IPS DF 4.7 (cell line): Measurements from ENCODE around the gene UIMC1.

Experiments used
- DNase-seq: peaks from one replicate; pipeline ENCODE4 v3.0.0-alpha.2; 2013; ENCODE audit warnings: low spot score; ENCODE audit errors: extremely low read depth

The UIMC1 gene

GRCh38 chr5:176902911-176903664, 103.5 kb downstream of the UIMC1 start:
- DNase-seq = no peak

DNA sequence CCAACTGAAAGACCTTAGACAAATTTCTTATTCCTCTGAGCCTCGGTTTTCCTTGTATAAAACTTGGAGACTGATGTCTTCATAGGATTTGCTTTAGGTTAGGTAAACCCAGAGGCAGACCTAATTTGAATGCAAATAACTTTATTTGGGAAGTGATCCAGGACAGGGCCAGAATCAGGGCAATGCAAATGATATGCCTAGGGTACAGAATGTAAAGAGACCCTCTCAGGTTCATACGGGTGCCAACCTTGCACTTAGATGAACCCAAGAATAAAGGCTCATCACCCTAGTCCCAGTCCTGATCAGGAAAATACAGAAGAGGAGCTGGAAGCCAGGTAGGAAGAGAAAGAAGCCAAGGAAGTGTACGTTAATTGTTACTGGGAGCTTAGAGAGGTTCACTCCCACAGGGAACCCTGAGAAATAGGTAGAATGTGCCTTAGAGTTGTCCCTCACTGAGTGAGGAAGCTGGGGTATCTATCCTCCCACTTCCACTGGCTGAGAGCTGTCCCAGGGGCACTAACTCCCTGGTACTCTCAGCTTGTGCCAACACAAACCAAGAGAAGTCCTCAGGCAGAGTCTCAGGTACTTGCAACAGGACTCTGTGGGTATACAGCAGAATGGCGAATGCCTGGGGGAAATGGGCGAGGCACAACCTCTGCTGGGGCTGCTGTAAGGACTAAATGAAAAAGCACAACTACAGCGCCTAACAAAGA, 104.3 kb downstream of the UIMC1 start:
- DNase-seq = no peak

DNA sequence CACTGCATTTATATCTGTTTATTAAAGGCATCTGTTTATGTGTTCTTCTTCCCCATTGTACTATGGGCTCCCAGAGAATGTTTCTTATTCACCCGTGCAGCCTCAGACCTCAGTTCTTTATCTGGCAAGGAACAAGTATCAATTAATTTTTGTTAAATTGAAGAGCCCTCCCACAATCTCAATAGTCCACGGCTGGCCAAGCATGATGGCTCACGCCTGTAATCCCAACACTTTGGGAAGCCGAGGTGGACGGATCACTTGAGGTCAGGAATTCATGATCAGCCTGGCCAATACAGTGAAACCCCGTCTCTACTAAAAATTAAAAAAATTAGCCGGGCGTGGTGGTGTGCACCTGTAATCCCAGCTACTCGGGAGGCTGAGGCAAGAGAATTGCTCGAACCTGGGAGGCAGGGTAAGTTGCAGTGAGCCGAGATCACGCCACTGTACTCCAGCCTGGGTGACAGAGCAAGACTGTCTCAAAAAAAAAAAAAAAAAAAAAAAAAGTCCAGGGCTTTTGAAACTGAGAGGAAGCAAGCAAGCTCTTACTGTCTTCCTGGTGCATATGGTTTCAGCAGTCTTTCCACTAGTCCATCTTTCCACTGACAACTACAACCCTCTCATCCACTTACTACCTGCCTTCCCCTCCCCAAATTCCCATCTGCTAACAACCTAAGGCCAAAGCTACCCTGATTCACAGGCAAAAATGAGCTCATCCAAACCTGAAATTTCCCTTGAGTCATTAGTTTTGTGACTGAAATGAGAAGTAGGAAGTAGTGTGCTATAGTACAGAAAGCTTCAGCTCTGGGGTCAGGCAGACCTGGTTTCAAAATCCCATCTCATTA, 105.1 kb downstream of the UIMC1 start:
- no peak for DNase-seq

GRCh38 chr5:176900780-176901204, 105.8 kb downstream of the UIMC1 start:
- no peak for DNase-seq

GRCh38 chr5:176899946-176900779, 106.4 kb downstream of the UIMC1 start:
- DNase-seq = no peak

GRCh38 chr5:176899296-176899891, 107.2 kb downstream of the UIMC1 start, which contains the start of gene HK3:
HK3 (minus strand) TSS chr5:176899346; CDS start chr5:176896159, 3,187 bp downstream.
- no peak for DNase-seq

DNA sequence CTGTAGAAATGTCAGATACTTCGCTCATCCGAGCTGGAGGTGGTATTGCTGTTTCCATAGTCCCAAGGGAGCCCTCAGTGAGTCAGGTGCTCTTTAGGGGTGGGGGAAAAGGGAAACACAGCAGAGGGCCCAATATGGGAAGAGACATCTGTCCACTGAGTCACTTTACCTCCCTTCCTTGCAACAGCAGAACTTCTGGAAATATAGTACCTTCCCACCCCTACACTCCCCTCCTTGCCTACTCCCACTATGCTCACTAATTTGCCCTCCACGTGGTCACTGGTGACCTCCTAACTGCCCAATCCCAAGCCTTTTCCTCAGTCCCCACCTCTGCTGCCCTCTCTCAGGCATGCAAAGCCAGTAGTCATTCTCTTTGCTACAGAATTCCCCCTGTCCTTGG, 109.3 kb downstream of the UIMC1 start:
- DNase-seq = no peak

GRCh38 chr5:176895831-176896230, 110.7 kb downstream of the UIMC1 start:
- DNase-seq = no peak

DNA sequence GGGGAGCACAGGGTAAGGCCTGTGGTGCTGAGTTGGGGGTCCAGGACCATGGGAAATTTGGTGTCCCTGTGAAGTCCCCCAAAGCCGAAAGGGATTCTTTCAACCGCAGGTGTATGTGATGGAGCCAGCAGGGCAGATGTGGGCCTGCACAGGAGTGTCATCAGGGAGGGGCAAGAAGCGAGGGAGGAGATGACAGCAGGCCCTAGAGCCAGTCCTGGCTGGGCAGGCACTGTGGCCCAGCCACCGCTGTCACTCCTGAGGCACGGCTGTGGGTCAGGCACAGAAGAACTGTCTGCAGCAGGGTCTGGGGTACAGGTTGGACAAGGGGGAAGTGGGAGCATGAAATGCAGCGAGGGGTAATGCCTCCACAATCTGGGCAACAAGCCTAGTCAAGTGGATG, 112.3 kb downstream of the UIMC1 start:
- DNase-seq = no peak

- DNase-seq = no peak
These were observed 113.9 kb downstream of the UIMC1 start for GRCh38 chr5:176892663-176893062.

- no peak for DNase-seq
These were observed 115.1 kb downstream of the UIMC1 start for GRCh38 chr5:176891331-176891958.

- no peak for DNase-seq
These were observed 115.9 kb downstream of the UIMC1 start for GRCh38 chr5:176890455-176891330.

DNA sequence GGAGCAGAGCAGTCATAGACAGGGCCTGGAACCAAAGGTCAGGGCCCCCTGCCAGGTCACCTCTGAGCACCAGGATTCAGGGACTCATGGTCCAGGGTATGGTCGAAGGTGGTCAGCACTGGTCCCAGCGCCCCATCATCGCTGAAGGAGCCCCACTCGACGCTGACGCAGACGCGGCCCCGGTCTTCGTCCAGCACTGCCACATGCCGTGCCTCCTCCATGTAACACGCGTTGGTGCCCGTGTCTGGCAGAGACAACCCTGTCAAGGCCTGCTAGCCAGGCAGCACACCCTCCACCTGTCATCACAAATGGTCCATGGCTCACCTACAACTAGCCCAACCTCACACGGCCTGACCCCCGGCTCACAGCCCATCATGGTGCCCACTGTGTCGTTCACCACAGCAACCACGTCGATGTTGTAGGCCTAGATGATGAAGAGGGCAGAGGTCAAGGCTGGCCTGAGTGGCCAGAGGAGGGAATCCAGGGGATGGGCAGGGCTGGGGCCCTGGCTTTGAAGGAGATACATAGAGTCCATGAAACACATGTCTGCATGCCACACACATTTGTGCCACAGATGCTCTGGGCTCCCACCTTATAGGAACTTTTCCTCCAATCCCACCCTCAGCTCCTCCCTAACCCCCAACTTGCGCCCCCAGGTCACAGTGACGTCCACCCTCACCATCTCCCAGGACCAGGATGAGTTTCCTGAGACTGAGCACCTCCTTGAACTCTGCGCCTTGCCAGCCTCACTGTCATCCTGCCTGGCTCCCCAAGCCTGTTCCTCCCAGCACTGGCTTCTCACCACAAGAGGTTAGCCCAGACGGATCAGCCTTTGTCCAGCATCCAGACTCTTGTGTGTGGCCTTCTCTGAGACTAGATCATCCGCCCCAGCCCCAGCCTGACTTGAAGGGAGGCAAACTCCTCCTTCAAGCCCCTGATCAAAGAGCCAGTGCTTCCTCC, 117.0 kb downstream of the UIMC1 start:
- DNase-seq = no peak

GRCh38 chr5:176888865-176889165, 117.8 kb downstream of the UIMC1 start:
- no peak for DNase-seq

- DNase-seq = no peak
These were observed 118.3 kb downstream of the UIMC1 start for GRCh38 chr5:176888016-176888864.

GRCh38 chr5:176887252-176887849, 119.2 kb downstream of the UIMC1 start:
- no peak for DNase-seq
